Colonic mucosa (tissue), 4 donors: ENCODE measurements around the gene ZBTB20. TPM values are rescaled to one million over a fixed set of nuclear protein-coding genes. Genes with fewer than 3 reads are reported as not detected.
A peak's percentile ranks its signal among the peaks of the same experiment; 100 is the strongest.

Experiments used
- DNase-seq: peaks from one replicate; pipeline ENCODE4 v3.0.0-alpha.2; 2020
- H3K27ac ChIP-seq: fragments of 200-600 bp; one replicate; pipeline ENCODE4 v1.8.0; 2021
- H3K27me3 ChIP-seq: fragments of 200-600 bp; one replicate; pipeline ENCODE4 v1.8.0; 2021
- H3K36me3 ChIP-seq: fragments of 200-600 bp; one replicate; pipeline ENCODE4 v1.8.0; 2021
- H3K4me1 ChIP-seq: fragments of 200-600 bp; one replicate; pipeline ENCODE4 v1.8.0; 2021; ENCODE audit warnings: mild to moderate bottlenecking
- H3K4me3 ChIP-seq: fragments of 200-600 bp; one replicate; pipeline ENCODE4 v1.8.0; 2021
- H3K9ac ChIP-seq, 2 donors: one replicate each; pipeline ENCODE4 v1.7.0; 2013; ENCODE audit warnings: control low read depth in 2 of 2, low read depth in 2 of 2, low read length in 2 of 2
- H3K9me3 ChIP-seq: fragments of 200-600 bp; one replicate; pipeline ENCODE4 v1.8.0; 2021
- intact Hi-C: fragments of 100-400 bp; cut with DNase I; formaldehyde crosslinking; loops from one replicate; pipeline ENCODE4 v1.14.1; 2022
- total RNA-seq, 2 donors: library from RNA; stranded (reverse); fragmentation: NEBNext Ultra II Directional in 1 of 2; extraction: Animal tissue kit (Norgen Biotek cat#: 25700) in 1 of 2; gene quantifications; one replicate each; pipeline ENCODE4 v1.2.1, GENCODE V29; 2021
- TF ChIP-seq, protein P1 (sequence below): fragments of 200-600 bp; IDR thresholded peaks from one replicate; pipeline ENCODE4 v1.8.0; 2022; ENCODE audit warnings: antibody characterized with exemption, mild to moderate bottlenecking
- donor health status: healthy.
- donor health status: DM: no; HTN: no; CAD: no.
- donor health status: DM: no; HTN: no; CAD: no.

ZBTB20 gene
- total RNA-seq, 2 donors from 2014 or later, result 12.7 to 21.2 TPM

DNA sequence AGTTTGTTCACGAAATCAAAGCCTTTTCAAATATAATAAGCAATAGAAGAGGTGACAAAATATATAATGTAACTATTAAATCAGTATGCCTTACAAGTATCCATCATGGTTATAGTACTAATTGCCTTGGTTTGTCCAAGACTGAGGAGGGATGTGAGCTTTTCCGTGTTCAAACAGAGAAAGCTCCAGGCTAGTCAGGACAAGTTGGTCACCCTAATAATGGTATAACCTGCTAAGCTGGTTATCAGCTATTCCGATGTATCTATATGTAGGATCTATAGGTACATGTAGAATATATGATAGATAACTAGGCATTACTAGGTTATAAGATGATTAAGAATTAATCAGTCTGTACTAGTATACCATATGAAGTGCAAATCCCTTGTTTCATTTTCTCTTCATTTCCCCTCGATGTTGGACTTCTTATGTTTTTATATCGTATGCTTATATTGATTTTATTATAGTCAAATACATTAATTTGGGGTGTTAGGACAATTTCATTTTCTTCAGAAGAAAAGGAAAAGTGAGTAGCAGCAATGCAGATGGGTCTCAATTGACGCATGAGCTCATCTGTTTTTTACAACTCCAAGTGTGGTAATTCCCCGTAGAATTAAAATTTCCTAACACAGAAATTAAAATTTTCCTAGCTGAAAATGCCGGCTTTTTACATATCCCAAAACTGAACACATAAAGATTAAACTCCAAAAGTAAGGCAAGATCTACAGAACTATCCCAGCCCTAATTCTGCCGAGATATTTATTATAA lies 434.2 kb downstream of the ZBTB20 start:
- Histone ChIP-seq H3K27ac (no peak overlapping the region), H3K27me3 (no peaks in the 10 kb centered on the region), H3K4me1 (no peaks in the 10 kb centered on the region), H3K36me3 (no peaks in the 10 kb centered on the region), H3K9me3 (no peaks in the 10 kb centered on the region), H3K4me3 (no peak overlapping the region), H3K9ac (no peak overlapping the region)
- TF ChIP-seq, protein P1, sequence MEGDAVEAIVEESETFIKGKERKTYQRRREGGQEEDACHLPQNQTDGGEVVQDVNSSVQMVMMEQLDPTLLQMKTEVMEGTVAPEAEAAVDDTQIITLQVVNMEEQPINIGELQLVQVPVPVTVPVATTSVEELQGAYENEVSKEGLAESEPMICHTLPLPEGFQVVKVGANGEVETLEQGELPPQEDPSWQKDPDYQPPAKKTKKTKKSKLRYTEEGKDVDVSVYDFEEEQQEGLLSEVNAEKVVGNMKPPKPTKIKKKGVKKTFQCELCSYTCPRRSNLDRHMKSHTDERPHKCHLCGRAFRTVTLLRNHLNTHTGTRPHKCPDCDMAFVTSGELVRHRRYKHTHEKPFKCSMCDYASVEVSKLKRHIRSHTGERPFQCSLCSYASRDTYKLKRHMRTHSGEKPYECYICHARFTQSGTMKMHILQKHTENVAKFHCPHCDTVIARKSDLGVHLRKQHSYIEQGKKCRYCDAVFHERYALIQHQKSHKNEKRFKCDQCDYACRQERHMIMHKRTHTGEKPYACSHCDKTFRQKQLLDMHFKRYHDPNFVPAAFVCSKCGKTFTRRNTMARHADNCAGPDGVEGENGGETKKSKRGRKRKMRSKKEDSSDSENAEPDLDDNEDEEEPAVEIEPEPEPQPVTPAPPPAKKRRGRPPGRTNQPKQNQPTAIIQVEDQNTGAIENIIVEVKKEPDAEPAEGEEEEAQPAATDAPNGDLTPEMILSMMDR, result no peak
- DNase-seq, result no peak
- intact Hi-C loops, result no loop called here

DNA sequence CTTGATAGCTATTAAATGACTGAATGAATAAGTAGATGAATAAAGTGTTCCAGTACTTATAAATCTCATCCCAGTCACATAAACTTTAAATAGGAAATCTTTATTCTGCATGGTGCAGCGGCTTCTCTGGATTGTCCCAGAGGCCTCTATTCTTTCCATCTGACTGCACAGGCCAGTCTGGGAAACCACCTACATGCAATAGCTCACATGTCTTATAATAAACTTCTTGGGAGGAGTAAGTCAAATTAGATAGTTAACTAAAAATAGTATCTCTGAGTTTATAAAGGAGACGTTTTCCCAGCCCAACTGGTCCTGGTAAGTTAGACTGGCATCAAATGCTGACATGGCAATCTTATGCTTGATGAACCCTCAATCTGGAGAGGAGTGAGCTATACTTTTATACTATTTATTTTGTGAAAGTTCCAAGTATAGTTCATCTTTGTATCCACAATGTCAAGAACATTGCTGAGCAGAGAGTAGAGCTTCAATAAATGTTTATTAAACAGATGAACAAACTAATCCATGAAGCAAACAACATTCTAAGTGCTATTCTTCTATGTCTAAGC lies 435.7 kb downstream of the ZBTB20 start:
- Histone ChIP-seq H3K36me3 (no peaks in the 10 kb centered on the region), H3K27me3 (no peaks in the 10 kb centered on the region), H3K9me3 (no peaks in the 10 kb centered on the region), H3K9ac (no peak overlapping the region), H3K4me1 (no peaks in the 10 kb centered on the region), H3K4me3 (no peak overlapping the region), H3K27ac (no peak overlapping the region)
- no peak for DNase-seq
- TF ChIP-seq, protein P1, result no peak
- intact Hi-C loops, result no loop called here

DNA sequence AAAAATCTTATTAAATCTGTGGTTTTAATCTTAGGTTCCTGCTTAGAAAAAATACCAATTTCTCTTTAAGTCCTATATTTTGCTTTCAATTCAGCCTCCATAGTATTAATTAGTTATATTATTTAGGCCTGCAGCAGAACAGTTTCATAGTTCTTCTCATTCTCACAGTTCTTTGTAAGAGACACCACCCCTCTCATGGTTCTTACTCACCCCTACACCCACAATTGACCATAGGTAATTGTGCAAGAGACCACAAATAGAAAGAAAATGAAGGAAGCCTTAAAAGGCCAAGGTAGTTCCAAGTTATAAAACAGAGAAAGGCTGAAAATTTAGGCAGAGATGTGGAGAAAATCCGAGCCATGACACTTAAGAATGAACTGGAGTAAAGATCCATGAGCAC lies 438.0 kb downstream of the ZBTB20 start:
- Histone ChIP-seq H3K4me3 (no peak overlapping the region), H3K9me3 (no peaks in the 10 kb centered on the region), H3K36me3 (no peaks in the 10 kb centered on the region), H3K27ac (no peak overlapping the region), H3K9ac (no peak overlapping the region), H3K4me1 (no peaks in the 10 kb centered on the region), H3K27me3 (no peaks in the 10 kb centered on the region)
- TF ChIP-seq, protein P1, result no peak
- no peak for DNase-seq
- intact Hi-C loops, result no loop called here

DNA sequence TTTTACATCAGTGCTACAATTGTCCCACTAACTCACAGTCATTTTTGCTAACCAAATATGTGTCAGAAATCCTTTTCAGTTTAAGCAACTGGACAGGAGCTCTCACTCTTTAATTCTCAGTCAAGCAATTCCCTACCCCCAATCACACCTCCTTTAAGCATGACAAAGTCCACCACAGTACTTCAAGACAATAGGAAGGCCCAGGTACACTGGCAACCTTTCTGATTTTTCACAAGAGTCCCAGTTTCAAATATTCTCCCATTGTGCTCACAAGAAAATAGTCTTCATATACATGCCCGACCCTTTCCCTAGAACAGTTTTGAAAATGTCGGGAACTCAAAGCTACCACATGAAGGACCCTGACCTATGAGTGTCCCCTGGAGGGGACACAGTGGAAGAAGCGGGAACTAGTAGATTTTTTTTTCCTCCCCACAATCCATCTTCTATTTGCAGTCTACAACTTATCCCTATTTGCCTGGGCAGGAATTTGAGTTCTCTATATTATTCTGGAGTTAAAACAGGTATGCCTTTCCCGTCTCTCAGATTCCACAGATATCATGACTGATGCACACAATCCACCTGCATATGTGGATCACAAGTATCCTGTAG lies 439.7 kb downstream of the ZBTB20 start:
- H3K4me3 ChIP-seq, result no peak overlapping the region
- intact Hi-C loops, result no loop called here
- H3K9ac ChIP-seq, result no peak overlapping the region
- no peaks in the 10 kb centered on the region for H3K9me3 ChIP-seq
- TF ChIP-seq, protein P1, result no peak
- H3K4me1 ChIP-seq, result no peaks in the 10 kb centered on the region
- H3K36me3 ChIP-seq, result no peaks in the 10 kb centered on the region
- no peak for DNase-seq
- no peaks in the 10 kb centered on the region for H3K27me3 ChIP-seq
- H3K27ac ChIP-seq, result no peak overlapping the region

DNA sequence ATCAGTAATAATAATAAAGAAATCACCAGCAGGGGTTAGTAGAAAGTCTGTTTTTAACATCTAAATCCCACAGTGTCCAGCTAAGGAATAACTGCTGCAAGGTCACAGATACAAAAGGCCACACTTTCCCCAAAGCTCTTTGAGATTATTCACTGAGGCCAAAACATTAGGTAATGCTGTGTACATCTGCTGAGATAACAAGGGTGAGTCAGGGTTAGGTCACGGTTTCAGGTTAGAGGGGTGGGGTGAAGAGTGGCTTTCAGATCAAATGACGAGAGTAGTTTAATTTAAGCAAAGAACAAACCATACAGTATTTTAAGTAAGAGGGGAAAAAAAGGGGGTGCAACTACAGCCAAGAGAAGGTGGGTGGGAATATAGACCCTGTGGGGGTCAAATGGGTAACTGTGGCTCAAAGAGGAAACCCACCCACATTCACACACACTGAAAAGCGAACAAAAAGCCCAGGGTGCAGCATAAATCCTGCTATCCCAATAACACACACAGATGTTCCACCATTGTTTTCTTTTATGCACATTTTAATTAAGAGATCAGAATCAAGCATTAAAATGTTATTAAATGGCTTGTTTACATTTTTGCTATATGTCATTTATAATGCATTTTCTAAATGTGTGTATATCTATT lies 440.4 kb downstream of the ZBTB20 start:
- Histone ChIP-seq H3K27ac (no peak overlapping the region), H3K9me3 (no peaks in the 10 kb centered on the region), H3K4me3 (no peak overlapping the region), H3K36me3 (no peaks in the 10 kb centered on the region), H3K4me1 (no peaks in the 10 kb centered on the region), H3K27me3 (no peaks in the 10 kb centered on the region), H3K9ac (no peak overlapping the region)
- intact Hi-C loops, result no loop called here
- peak; percentile 28 for DNase-seq
- TF ChIP-seq, protein P1, result no peak
